CD4-positive, alpha-beta T cell (primary cell): Measurements from ENCODE around the gene OSCP1. TPM values are rescaled to one million over a fixed set of nuclear protein-coding genes. Genes with fewer than 3 reads are reported as not detected.
A peak's percentile ranks its signal among the peaks of the same experiment; 100 is the strongest.

ENCODE experiments used
- ATAC-seq: fragments of 200-7000 bp; cut with Tn5 transposase; one replicate; pipeline ENCODE4 v1.10.0; 2022; ENCODE audit warnings: mild to moderate bottlenecking; ENCODE audit not compliant: poor library complexity
- CTCF ChIA-PET: fragments of 350-600 bp; sonication (Branson Sonifier 250); formaldehyde crosslinking; loops from one replicate; lab custom pipeline; 2021; ENCODE audit warnings: antibody characterized with exemption, inconsistent platforms; lab: Charles Lee
- POLR2A ChIA-PET: fragments of 350-600 bp; sonication (Branson Sonifier 250); formaldehyde crosslinking; loops from one replicate; lab custom pipeline; 2021; ENCODE audit warnings: antibody characterized with exemption, inconsistent platforms; lab: Charles Lee
- DNase-seq, 14 experiments: peaks; one replicate each; pipeline ENCODE4 v3.0.0-alpha.2; 2013 to 2020; ENCODE audit warnings: mixed read lengths in 2 of 14
- H3K27ac ChIP-seq, 2 donors: one replicate each; pipeline versions ENCODE4 v1.5.1 to v1.7.0; 2013; ENCODE audit warnings: low read length in 2 of 2, low read depth in 1 of 2, mild to moderate bottlenecking in 1 of 2
- H3K27me3 ChIP-seq, 2 experiments: 1 replicate in 1 of 2; 2 replicates in 1 of 2; pipeline versions ENCODE4 v1.6.1 to v1.7.0; 2013; ENCODE audit warnings: low read length in 2 of 2, control low read depth in 1 of 2, mild to moderate bottlenecking in 1 of 2, moderate library complexity in 1 of 2; ENCODE audit not compliant: insufficient read depth in 2 of 2, control insufficient read depth in 1 of 2
- H3K36me3 ChIP-seq: one replicate; pipeline ENCODE4 v1.6.1; 2013; ENCODE audit warnings: low read length, control low read depth; ENCODE audit not compliant: insufficient read depth
- H3K4me1 ChIP-seq: one replicate; pipeline ENCODE4 v1.6.1; 2013; ENCODE audit warnings: low read length, control low read depth; ENCODE audit not compliant: insufficient read depth
- H3K4me3 ChIP-seq: one replicate; pipeline ENCODE4 v1.5.1; 2013; ENCODE audit warnings: mild to moderate bottlenecking, low read length, moderate library complexity
- H3K9me3 ChIP-seq, 2 experiments: 1 replicate in 1 of 2; 2 replicates in 1 of 2; pipeline versions ENCODE4 v1.6.1 to v1.7.0; 2013; ENCODE audit warnings: low read length in 2 of 2, mild to moderate bottlenecking in 2 of 2, control low read depth in 1 of 2, moderate library complexity in 1 of 2; ENCODE audit not compliant: control insufficient read depth in 1 of 2, insufficient read depth in 1 of 2
- H3K27ac Mint-ChIP-seq: one replicate; pipeline ENCODE4 v1.8.0; 2020; ENCODE audit warnings: mixed read lengths
- H3K27me3 Mint-ChIP-seq: one replicate; pipeline ENCODE4 v1.8.0; 2021; ENCODE audit warnings: mixed read lengths
- H3K36me3 Mint-ChIP-seq: one replicate; pipeline ENCODE4 v1.8.0; 2021; ENCODE audit warnings: low read depth, mixed read lengths
- H3K4me1 Mint-ChIP-seq: one replicate; pipeline ENCODE4 v1.8.0; 2021; ENCODE audit warnings: low read depth, mixed read lengths
- H3K4me3 Mint-ChIP-seq: one replicate; pipeline ENCODE4 v1.8.0; 2020; ENCODE audit warnings: mild to moderate bottlenecking, mixed read lengths
- H3K9me3 Mint-ChIP-seq: one replicate; pipeline ENCODE4 v1.8.0; 2020; ENCODE audit warnings: mixed read lengths
- CTCF ChIP-seq: fragments of 200-600 bp; IDR thresholded peaks from one replicate; pipeline ENCODE4 v1.8.0; 2022; ENCODE audit warnings: antibody characterized with exemption, mild to moderate bottlenecking
- intact Hi-C, 2 experiments: fragments of 100-400 bp; cut with DNase I in 1 of 2; cut with micrococcal nuclease in 1 of 2; formaldehyde crosslinking; loops; one replicate each; pipeline versions ENCODE4 v1.15.1 to v1.9.0; 2023 to 2025; cut with DNase I, micrococcal nuclease
- total RNA-seq, 174 experiments: library from RNA in 2 of 174; stranded (reverse) in 2 of 174; gene quantifications; one replicate each; pipeline ENCODE4 v1.2.3 and lab custom pipeline; 2021 to 2026

OSCP1 gene
- total RNA-seq, 2 experiments from 2014 or later = 0.82 to 2.4 TPM

GRCh38 chr1:36384542-36385409 is 65.5 kb downstream of the OSCP1 start:
- Histone ChIP-seq H3K4me1 (peaks cover 65% of the 10 kb centered on the region), H3K27ac (peak overlapping the region; percentile 92), H3K27me3 (no peaks in the 10 kb centered on the region), H3K9me3 (no peaks in the 10 kb centered on the region), H3K4me3 (peak overlapping the region; percentile 72), H3K36me3 (peaks cover 10% of the 10 kb centered on the region)
- Mint-ChIP-seq H3K9me3 (no peaks in the 10 kb centered on the region), H3K4me3 (peak overlapping the region; percentile 89), H3K36me3 (peaks cover 36% of the 10 kb centered on the region), H3K27me3 (no peaks in the 10 kb centered on the region), H3K4me1 (peaks cover 68% of the 10 kb centered on the region), H3K27ac (peak overlapping the region; percentile 98)
- ChIA-PET POLR2A (interaction anchor here (0.7 to 5.1 kb wide), 13 partner anchors 12 to 236 kb away, joined by 3 to 58 read pairs (median 7); partner anchors contain the start of genes LSM10, SH3D21, THRAP3 and TRAPPC3), CTCF (interaction anchor here (1.3 to 1.4 kb wide), 2 partner anchors 13 to 16 kb away, joined by 3 to 5 read pairs; partner anchors contain the start of gene LSM10)
- no peak for TF ChIP-seq CTCF
- intact Hi-C loops = loop anchor here (2.0 to 5.0 kb wide), 7 partner anchors 16 to 297 kb away; partner anchors contain the start of genes ADPRS (in 1 of the 2), SH3D21 (in 1 of the 2), THRAP3 (in 1 of the 2) and TRAPPC3 (in 1 of the 2)
- DNase-seq (peak in 11 of 14 experiments; percentile 10 to 79 (median 41)), ATAC-seq (peak; percentile 10)

GRCh38 chr1:36383240-36383639 is 67.0 kb downstream of the OSCP1 start:
- H3K36me3 Mint-ChIP-seq = peaks cover 29% of the 10 kb centered on the region
- H3K4me1 Mint-ChIP-seq = peaks cover 76% of the 10 kb centered on the region
- no peaks in the 10 kb centered on the region for H3K27me3 ChIP-seq
- ChIA-PET POLR2A (interaction anchor here (3.7 to 5.1 kb wide), 2 partner anchors 14 to 17 kb away, joined by 20 to 58 read pairs; no protein-coding TSS in a partner anchor), CTCF (interaction anchor here (1.1 to 1.5 kb wide), 2 partner anchors 14 to 41 kb away, joined by 4 to 6 read pairs; no protein-coding TSS in a partner anchor)
- H3K4me1 ChIP-seq = peaks cover 77% of the 10 kb centered on the region
- no peak for TF ChIP-seq CTCF
- intact Hi-C loops = loop anchor here in 1 of 2 experiments (5.0 kb wide), 2 partner anchors 41 to 76 kb away; partner anchors contain the start of gene SH3D21
- no peaks in the 10 kb centered on the region for H3K9me3 ChIP-seq
- no peaks in the 10 kb centered on the region for H3K27me3 Mint-ChIP-seq
- peak overlapping the region; percentile 98 for H3K27ac Mint-ChIP-seq
- peak overlapping the region; percentile 89 for H3K4me3 Mint-ChIP-seq
- H3K36me3 ChIP-seq = peaks cover 10% of the 10 kb centered on the region
- no peaks in the 10 kb centered on the region for H3K9me3 Mint-ChIP-seq
- H3K4me3 ChIP-seq = no peak overlapping the region
- DNase-seq = no peak
- no peak overlapping the region for H3K27ac ChIP-seq
- ATAC-seq = no peak

GRCh38 chr1:36382669-36383068 is 67.6 kb downstream of the OSCP1 start:
- H3K27ac Mint-ChIP-seq = peak overlapping the region; percentile 98
- no peaks in the 10 kb centered on the region for H3K27me3 Mint-ChIP-seq
- ChIA-PET POLR2A (interaction anchor here (5.1 kb wide), 1 partner anchor 16 kb away, joined by 58 read pairs; no protein-coding TSS in a partner anchor), CTCF (interaction anchor here (0.6 to 1.5 kb wide), 4 partner anchors 13 to 273 kb away, joined by 3 to 6 read pairs (median 4); partner anchors contain the start of gene LSM10)
- Histone ChIP-seq H3K36me3 (peaks cover 10% of the 10 kb centered on the region), H3K4me1 (peaks cover 78% of the 10 kb centered on the region), H3K4me3 (no peak overlapping the region), H3K9me3 (no peaks in the 10 kb centered on the region), H3K27me3 (no peaks in the 10 kb centered on the region), H3K27ac (no peak overlapping the region)
- no peaks in the 10 kb centered on the region for H3K9me3 Mint-ChIP-seq
- peak overlapping the region; percentile 89 for H3K4me3 Mint-ChIP-seq
- peaks cover 82% of the 10 kb centered on the region for H3K4me1 Mint-ChIP-seq
- no peak for DNase-seq
- peaks cover 29% of the 10 kb centered on the region for H3K36me3 Mint-ChIP-seq
- ATAC-seq = no peak
- intact Hi-C loops = loop anchor here in 1 of 2 experiments (5.0 kb wide), 2 partner anchors 40 to 75 kb away; partner anchors contain the start of gene SH3D21
- TF ChIP-seq CTCF = no peak
